ENCODE results near the gene JUN. TPM values are rescaled to one million over a fixed set of nuclear protein-coding genes. Genes with fewer than 3 reads are reported as not detected.
A peak's percentile ranks its signal among the peaks of the same experiment; 100 is the strongest.
"Not testable (repeated sequence)": the region's sequence is repeated elsewhere in the genome, so short reads cannot be mapped to it uniquely, and the experiment has no call there.

Gene JUN
- polyA plus RNA-seq, 4 donors: 58.1 to 1,076 (median 84.5) TPM

DNA sequence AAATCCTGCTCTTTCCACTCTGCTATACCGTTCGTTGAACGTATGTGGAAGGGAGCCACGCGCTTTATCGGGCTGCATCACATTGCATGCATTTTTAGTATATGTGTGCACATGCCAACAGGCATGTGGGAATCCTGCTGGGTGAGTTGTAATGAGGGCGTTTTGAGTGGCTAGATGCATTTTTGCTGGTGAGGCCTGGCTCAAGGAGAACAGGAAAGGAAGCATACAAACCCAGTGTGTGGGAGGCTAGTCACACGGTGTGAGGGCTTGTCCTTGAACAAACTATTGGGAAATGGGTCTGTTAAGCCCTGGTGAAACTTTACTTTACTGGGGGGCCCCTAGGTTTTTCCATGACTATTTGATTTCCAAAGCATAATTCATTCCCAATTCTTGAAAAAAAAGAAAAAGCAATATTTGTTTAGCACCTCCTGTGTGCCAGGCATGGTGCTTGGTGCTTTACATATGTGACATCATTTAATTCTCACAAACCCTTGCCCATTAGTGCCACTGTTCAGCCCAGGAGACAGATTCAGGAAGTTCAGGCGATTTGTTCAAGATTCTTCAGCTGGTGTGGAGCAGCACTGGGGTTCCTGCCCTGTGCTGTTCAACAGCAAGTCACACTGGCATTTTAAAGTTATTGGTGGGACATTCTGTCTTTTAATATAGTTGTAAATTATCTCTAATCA is 25.6 kb upstream of the JUN start:
- DNase-seq (ENCODE audit: low read depth in 4 of 4, low spot score in 3 of 4): no peak

DNA sequence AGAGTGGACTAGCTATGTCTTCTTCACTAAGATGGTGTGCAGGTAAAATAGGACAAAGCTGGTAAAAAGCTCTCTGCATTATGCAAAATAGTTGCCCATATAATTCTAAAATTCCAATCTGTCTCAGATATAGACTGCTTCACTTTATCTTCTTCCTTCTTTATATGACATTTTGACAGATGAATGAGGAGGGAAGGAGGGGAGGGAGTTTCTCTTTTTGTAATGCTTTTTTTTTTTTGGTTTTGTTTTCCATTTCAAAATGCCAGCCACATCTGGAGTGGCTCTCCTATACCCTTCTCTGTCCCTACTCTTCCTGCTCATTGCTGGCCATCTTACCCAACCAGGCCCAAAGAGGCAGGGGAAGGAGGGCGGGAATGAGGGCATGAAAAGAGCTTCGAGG is 24.2 kb upstream of the JUN start:
- DNase-seq (ENCODE audit: low read depth in 4 of 4, low spot score in 3 of 4): no peak

DNA sequence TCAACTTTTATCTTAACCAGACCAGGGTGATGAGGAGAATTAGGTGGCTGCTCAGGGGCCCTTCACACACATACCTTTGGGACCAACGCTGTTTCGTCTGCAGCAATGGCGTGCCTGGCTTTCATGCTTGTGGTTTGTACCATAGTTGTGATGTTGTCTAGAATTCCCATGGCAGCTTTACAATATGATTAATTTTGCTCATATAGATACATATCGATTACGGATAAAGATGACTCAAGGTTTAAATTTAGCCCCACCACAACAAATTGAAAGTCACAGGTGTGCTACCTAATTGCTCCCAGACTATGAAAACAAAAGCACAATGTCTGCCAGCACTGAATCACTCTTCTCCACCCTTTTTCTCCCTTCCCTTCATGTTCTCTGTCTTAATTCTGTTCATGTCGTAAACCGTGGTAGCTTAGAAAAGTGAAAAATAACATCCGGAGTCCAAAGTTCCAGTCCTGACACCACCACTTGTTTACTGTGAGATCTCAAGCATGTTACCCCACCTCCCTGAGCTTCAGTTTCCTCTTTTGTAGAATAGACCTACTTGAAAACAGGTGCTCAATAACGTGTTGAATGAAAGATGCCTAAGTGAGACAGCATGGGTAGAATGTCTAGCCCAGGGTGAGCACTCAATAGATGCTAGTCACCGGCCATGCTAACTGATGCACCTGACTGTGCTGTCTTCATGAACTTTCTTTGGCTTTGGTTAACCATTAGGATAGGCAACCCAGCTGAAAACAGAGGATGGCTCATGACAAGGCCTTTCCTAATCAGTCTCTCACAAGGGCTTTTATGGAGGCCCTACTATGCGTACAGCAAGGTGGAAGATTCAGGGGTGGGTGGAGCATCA is 22.1 kb upstream of the JUN start:
- DNase-seq (ENCODE audit: low read depth in 4 of 4, low spot score in 3 of 4): no peak

DNA sequence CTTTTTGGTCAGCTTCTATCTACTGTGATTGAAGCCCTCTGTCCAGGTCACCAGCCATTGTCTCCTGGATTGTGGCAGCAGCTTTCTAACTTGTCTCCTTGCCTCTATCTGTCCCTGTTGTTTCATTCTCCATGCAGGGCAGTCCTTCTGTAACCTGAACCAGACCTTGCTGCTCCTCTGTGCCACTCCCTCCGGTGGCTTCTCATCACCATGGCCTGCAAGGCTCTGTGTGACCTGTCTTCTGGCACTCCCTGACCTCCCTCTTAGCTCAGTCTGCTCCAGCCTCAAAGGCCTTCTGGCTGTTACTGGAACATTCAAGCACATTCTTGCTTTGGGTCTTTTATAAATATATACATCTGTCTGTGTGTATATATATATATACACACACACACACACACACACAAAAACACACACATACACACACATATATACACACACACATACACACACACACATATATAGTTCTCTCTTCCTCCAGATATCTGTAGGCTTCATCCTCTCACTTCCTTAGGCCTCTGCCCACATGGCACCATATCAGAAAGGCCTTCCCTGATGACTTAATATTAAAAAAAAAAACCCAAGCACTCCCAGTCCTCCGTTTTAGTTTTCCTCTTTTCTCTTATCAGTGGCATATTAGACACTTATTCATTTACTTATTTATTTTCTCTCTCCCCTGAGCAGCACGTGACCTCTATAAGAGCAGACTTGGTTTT is 21.2 kb upstream of the JUN start:
- no peak for DNase-seq (ENCODE audit: low read depth in 4 of 4, low spot score in 3 of 4)

DNA sequence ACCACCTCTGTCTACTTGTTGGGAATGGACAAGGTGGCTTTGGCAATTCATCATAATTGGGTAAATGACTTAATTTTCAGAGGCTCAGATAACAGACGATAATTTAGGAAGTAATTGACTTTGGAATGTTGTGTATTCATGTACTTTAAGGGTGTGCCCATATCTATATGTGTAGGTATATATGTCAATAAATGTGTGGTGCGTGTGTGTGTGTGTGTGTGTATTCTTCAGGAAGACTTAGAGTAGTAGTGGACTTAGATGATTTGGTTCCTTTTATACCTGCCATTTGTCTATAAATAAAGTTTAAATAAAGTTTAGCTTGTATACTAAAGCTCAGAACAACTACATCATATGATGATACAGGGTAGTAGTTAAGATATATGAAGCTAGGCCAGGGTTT is 20.0 kb upstream of the JUN start:
- no peak for DNase-seq (ENCODE audit: low read depth in 4 of 4, low spot score in 3 of 4)

DNA sequence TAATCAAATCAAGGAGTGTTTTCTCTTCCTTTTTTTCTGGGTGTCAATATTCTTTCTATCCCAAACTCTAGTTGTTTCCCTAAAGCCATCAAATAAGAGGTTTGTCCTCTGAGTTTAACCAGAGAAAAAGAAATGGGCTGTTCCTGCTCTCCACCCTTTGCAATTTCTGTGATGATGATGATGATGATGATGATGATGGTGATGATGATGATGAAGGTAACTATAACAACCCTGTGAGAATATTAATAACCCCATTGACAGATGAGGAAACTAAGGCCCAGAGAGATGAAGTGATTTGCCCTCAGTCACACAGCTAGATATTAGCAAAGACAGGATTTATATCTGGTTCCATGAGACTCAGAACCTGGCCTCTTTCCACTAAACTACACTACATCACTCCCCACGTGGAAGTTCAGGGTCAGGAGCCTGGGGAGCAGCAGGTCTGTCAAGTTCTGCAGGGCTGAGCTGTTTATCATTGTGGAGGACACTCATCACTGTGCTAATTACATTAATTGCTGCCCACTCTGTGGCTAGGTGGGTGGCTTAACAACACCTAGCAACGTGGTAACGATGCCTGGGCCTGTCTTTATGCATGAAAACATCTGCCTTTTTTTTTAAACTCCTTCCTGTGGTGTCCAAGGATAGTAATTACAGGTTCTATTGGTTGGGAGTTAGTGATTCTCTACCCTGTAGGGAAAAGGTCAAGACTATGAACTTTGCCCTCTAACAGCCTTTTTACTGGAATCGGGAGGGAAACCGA is 19.0 kb upstream of the JUN start:
- no peak for DNase-seq (ENCODE audit: low read depth in 4 of 4, low spot score in 3 of 4)

DNA sequence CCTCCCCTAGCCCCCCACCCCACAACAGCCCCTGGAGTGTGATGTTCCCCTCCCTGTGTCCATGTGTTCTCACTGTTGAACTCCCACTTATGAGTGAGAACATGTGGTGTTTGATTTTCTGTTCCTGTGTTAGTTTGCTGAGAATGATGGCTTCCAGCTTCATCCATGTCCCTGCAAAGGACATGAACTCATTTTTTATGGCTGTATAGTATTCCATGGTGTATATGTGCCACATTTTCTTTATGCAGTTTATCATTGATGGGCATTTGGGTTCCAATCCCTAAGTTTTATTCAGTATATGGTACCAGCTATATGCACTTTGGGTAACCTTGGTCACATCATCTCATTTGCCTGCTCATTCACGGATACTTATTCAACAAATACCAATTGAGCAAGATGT is 17.4 kb upstream of the JUN start:
- not testable (repeated sequence) for DNase-seq (ENCODE audit: low read depth in 4 of 4, low spot score in 3 of 4)

DNA sequence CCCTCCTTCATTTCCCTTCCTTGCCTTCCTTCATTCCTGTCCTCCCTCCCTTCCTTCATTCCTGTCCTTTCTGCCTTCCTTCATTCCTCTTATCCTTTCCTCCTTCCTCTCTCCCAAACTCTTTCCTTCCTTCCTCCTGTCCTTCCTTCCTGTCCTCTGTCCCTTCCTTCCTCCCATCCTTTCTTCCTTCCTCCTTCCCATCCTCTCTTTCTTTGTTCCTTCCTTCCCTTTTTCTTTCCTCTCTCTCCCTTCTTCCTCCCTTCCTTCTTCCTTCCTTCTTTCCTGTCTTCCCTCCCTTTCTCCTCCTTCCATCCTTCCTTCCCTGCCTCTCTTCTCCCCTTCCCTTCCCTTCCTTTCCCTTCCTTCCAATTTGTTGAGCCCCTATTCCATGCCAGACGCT is 15.8 kb upstream of the JUN start:
- no peak for DNase-seq (ENCODE audit: low read depth in 4 of 4, low spot score in 3 of 4)

DNA sequence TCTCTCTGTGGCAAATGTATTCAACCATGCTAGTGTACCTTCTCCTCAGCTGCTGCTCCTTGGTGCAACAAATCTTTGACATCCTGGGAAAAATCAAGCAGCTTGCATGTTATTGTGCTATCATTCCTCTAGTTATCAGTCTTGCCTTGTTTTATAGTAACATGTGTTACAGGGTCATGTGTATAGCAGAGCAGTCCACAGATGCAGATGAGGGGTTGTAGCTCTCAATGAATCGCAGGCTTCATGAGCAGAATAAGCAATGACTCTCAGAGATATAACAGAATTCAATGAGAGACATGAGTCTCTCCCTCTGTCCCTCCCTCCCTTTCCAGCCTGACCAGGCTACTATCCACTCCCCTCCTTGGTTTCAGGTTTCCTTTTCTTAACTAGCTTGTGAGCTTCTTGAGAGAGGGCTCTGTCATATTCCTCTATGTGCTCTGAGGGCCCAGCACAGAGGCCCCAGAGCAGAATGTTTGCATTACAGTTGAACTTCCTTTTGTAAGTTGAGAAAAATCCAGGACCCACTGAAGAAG is 15.1 kb upstream of the JUN start:
- DNase-seq (ENCODE audit: low read depth in 4 of 4, low spot score in 3 of 4): no peak

DNA sequence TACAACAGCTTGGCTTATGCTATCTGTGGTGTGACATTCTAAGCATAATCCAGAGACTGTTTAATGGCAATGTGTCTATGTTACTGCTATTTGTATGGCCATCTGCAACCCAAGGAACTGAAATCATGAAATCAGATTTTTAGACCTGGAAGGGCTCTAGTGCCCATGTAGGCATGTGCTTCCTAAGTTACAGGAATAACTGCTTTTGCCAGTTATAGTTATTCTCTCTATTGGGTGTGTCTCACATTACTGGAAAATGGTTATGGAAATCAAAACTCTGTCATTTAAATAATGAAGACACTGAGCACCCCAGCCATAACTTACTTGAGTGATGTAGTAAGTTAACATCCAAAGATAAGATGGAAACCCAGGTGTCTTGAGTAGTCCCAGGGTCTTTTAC is 12.6 kb upstream of the JUN start:
- no peak for DNase-seq (ENCODE audit: low read depth in 4 of 4, low spot score in 3 of 4)

DNA sequence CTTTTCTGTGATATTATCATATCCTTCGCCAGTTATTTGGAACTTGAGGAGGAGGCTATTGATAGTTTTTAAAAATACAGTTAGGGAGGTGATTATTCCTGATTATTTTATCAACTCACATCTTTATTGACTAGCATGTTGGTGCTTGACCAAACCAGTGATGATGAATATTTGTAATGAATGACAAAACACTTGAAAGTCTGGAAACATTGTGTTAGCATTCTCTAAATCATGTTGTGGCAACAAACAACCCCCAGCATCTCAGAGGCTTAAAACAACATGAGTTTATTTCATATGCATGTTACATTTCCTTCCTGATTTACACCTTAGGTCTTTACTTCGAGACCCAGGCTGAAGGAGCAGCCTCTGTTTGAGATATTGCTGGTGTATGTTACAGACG is 10.7 kb upstream of the JUN start:
- no peak for DNase-seq (ENCODE audit: low read depth in 4 of 4, low spot score in 3 of 4)

DNA sequence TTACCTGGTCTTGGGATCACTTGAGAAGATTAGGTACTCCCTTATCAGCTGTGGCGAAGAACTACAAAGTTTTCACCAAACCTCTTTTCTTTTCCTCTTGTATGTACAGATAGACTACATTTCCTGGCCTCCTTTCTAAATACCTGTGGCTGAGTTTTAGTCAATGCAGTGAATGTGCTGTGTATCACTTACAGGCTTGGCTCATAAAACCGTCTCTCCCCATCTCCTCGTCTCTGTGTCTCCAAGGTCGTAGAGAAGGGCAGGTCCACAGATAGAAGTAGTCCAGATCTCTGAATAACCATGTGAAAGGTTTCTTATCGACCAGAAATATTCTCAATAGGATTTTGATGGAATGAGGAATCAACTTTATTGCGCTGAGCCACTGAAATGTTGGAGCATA is 9.0 kb upstream of the JUN start:
- no peak for DNase-seq (ENCODE audit: low read depth in 4 of 4, low spot score in 3 of 4)

DNA sequence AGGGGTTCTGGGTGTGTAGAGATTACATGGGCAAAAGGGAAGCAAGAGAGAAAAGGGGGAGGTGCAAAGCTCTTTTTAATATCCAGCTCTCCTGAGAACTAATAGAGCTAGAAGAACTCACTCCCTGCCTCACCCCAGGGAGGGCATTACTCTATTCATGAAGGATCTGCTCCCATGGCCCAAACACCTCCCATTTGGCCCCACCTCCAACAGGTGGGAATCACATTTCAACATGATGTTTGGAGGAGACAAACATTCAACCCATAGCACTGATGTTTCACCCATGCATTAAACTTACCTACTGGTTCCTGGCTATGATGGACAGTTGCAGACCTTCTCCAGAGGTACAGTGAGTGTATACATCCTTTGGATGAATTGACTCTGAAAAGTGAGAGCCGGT is 7.3 kb upstream of the JUN start:
- DNase-seq (ENCODE audit: low read depth in 4 of 4, low spot score in 3 of 4): no peak

DNA sequence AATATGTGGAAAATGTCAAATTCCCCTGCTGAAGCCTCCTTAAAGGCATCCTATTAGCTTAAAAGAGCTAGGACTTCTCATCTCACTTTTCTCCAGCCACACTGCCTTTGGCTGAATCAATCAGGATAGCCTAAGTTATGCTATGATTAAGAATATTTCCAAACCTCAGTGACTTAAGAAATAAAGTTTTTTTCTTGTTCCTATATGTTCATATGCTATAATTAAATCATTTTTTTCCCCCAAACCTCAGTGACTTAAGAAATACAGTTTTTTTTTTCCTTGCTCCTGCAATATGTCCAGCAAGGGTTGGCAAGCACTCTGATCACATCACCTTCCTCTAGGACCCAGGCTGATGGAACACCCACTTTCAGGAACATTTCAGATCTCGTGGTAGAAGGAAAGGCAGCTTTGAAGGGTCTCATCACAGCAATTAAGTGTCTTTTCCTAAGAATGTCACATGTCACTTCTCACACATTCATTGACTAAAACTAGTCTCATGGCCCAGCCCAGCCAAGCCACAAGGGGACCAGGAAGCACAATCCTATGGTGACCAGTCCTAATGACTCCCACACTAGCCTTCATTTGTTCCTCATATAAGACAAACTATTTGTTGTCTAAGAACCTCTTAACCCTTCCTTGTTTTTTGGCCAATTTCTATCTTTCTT is 6.3 kb upstream of the JUN start:
- no peak for DNase-seq (ENCODE audit: low read depth in 4 of 4, low spot score in 3 of 4)

DNA sequence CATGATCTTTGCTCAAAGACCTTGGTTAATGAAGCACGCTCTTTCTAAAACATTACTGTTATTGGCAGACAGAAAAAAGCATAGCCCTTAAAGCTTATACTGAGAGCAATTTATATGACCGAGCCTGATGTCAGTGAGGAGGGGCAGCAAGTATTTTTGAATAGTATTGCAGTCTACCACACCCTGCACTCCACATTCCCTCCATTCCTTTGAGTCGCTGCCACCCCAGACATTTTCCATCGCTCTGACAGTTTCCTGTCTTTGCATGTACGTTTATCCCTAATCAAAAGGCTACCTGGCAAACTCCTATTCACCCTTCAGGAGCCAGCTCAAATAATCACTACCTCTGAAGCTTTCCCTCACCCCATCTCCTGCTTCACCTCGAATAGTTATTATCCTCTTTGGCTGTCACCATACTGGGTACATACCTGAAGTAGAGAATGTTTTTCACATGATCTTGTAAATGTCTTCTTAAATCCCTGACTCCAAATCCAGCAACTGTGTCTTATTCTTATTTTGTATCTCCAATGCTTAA is 5.5 kb upstream of the JUN start:
- no peak for DNase-seq (ENCODE audit: low read depth in 4 of 4, low spot score in 3 of 4)

DNA sequence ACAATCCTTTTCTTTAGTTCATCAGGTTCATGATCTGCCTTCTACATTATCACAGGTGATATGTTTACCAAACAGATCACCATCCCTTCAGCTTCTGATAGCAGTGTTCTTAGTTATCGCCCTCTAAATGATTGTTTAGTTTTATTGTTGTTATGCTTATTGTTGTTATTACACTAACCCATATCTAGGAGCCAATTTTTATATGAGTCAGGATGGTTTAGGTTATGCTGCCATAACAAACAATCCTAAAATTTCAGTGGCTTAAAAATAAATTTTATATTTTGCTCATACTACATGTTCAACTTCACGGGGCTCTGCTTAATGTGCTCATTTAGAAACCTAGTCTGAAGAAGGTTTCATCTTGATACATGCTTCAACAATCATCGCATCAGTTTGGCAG is 4.4 kb upstream of the JUN start:
- DNase-seq (ENCODE audit: low read depth in 4 of 4, low spot score in 3 of 4): no peak

DNA sequence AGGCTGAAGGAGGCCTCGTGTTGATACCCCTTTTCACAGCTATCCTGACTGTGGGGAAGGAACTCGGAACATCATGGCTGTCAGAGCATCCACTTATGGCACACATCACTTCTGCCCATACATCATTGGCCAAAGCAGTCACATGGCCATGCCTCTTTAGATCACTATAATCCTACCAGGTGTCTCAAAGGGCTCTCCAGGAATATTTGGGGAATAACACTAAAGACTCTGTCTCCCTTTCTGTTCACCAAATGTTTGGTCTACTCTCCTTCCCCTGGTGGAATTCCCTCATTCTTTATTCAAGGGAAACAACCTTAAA is 3.0 kb upstream of the JUN start:
- DNase-seq (ENCODE audit: low read depth in 4 of 4, low spot score in 3 of 4): no peak

DNA sequence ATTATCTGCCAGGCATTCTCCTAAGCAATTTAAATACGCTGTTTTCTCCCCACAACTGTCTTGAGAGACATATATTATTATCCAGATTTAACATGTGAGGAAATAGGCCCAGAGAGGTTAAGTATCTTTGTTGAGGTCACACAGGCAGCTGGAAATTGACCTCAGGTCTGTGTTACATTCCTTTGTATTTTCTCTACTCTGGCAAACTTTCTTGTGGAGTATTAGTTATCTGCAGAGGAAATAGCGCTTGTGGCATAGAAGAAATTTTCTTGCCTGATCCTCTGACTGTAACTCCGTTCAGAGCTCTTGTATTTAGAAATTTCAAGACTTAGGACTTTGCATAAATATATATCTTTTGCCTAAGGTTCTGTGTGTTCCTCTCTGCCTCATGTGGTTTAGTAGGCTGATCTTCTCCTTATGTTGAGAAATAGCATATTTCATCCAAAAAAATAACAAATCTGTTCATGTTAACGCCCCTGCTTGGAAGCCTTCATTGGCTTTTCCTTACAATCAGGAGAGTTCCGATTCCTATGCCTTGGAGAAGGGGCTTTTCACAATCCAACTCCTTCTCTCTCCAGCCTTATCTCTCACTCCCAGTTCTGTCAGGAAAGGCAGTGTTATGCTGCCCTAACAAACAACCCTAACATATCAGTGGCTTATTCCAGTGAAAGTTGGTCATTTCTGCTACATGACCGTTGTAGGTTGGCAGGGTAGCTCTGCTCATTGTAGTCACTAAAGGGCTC is 2.5 kb upstream of the JUN start:
- no peak for DNase-seq (ENCODE audit: low read depth in 4 of 4, low spot score in 3 of 4)

DNA sequence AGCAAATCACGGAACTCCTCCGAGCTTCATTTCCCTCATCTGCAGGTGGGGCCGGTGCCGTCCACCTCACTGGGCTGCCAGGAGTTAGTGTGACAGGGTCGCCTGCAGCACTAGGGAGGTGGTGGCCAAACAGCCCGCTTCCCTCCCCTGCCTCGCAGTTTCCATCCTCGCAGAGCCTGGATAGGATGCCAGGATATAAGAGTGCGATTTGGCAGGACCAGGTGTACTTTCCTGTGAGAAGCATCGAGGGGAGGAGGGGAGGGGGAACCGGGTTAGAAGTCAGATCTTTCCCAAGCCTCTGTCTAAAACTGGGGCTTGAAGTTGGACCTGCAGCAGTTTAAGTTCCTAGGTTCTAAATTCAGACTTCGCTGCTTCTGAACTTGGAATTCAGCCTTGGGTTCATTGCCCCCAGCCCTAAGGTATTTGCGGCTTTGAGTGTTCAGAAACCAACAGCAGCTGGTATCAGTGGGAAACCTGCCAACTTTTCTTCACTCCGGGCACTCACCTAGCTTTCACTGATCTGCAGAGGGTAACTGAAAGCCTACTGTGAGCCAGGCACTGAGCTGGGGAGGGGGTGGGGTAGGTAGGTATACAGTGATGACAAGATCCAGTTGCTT is 1.7 kb upstream of the JUN start:
- peak; percentile 64 to 83 (median 72) for DNase-seq (ENCODE audit: low read depth in 4 of 4, low spot score in 3 of 4)
